GM10266 (cell line): ENCODE measurements around the gene FUT7.

Experiments used
- DNase-seq: peaks from one replicate; pipeline ENCODE4 v3.0.0; 2012; ENCODE audit errors: extremely low spot score
- TF ChIP-seq, protein P1 (sequence below): IDR thresholded peaks from 2 replicates; pipeline ENCODE4 v1.5.1; 2012; ENCODE audit warnings: mild to moderate bottlenecking, low read depth; ENCODE audit not compliant: control insufficient read depth, insufficient read depth; ENCODE audit errors: missing control alignments

FUT7 gene

DNA sequence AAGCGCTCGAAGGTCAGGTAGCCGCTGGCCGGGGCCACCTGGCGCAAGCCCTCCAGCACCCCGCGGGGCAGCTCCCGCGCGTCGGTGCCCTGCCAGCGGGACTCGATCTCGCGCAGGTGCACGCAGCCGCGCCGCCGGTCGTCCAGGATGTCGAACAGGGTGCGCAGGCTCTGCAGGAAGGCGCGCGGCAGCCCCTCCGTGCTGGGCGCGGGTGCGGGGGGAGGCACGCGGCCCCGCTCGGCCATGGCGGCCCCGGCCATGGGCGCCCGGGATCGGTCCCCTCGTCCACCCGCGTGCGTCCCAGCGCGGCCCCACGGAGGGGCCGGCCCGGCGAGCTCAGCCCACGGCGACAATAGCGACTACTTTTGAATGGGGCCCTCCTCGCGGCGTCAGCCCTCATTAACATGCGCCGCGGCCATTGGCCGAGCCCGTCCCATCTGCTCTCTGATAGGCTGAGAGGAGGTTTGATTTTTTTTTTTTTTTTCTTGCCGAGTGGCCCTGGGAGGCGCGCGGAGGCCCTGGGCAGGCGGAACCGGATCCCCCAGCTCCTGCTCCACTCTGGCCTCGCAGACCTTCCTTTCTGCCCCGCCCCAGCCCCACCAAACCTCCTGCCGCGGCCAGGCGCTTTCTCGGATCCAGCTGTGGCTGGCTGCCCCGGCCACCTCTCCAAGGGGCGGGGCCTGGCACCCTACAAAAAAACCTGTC is 38.5 kb upstream of the FUT7 start, which contains the start of gene SAPCD2:
Gene SAPCD2 (minus strand): TSS at position 357 of the 705 bp plus-strand sequence. CDS start 97 bp downstream, at position 260.
- TF ChIP-seq, protein P1, sequence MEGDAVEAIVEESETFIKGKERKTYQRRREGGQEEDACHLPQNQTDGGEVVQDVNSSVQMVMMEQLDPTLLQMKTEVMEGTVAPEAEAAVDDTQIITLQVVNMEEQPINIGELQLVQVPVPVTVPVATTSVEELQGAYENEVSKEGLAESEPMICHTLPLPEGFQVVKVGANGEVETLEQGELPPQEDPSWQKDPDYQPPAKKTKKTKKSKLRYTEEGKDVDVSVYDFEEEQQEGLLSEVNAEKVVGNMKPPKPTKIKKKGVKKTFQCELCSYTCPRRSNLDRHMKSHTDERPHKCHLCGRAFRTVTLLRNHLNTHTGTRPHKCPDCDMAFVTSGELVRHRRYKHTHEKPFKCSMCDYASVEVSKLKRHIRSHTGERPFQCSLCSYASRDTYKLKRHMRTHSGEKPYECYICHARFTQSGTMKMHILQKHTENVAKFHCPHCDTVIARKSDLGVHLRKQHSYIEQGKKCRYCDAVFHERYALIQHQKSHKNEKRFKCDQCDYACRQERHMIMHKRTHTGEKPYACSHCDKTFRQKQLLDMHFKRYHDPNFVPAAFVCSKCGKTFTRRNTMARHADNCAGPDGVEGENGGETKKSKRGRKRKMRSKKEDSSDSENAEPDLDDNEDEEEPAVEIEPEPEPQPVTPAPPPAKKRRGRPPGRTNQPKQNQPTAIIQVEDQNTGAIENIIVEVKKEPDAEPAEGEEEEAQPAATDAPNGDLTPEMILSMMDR: no peak
- peak; percentile 97 for DNase-seq

DNA sequence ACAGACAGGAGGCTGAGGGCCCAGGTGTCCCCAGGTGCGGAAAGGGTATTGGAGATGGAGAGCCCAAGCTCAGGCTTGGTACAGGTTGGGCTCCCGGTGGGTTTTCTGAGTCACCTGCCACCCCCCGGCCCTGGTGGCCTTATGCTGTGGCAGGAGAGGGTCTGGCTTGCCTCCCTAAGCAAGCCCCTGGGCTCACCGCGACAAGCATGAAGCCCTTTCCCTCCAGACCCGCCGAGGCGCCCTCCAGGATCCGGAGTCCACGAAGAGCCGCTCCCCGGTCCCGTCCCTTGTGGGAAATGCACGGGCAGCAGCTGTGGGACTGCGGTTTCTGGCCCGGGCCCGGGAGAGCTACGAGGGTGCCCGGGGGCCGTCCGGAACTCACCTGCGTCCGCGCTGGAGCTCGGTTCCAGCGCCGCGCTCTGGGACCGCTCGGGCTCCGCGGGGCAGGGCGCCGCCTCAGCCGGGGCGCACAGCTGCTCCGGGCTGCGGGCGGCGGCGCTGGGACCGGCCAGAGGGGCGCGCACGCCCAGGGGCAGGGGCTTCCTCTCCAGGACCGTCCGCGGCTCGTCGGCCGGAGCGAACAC is 37.7 kb upstream of the FUT7 start:
- no peak for DNase-seq

DNA sequence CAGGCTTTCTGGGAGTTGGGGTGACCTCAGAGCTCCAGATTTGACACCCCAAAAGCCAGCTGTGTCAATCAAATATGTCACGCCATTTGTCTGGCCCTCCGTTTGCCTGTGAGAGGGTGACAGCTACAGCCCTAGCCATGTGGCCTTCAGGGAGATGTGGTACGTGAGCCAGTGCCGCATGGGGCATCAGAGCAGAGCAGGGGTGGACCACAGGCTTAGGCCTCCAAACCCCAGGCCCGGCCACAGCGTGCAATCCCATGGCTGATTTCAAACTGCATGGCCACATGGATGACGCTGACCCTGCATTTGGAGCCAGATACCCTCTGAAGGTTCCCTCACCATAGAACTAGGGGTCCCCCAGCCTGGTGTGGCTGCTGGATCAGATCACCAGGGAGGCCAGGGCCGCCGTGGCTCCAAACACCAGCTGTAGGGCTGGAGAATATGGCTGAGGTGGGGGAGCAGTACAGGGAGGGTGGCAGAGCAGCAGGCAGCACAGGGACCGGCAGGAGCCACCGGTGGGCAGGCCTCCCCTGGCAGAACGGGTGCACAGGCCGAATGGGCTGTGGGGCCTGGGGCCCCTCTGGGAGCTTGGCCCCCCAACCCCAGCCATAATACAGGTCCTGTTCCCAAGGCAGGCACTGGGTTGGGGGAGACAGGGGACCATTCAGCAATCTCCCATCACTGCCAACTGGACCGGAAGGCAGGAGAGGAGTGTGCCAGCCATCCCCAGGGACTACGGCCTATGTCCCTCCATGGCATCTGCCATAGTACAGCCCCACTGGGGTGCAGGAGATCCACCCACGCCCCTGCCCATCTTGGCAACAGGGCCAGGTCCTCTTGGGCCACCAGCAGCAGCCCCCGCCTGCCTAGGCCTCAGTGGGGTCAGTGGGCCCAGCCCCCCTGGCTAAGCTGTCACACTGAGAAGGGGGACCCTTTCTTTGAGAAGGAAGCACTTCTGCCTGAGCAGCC is 36.9 kb upstream of the FUT7 start:
- no peak for DNase-seq
- TF ChIP-seq, protein P1: no peak

More for the DNA sequence above, 37.7 kb upstream of the FUT7 start:
- TF ChIP-seq, protein P1: no peak

DNA sequence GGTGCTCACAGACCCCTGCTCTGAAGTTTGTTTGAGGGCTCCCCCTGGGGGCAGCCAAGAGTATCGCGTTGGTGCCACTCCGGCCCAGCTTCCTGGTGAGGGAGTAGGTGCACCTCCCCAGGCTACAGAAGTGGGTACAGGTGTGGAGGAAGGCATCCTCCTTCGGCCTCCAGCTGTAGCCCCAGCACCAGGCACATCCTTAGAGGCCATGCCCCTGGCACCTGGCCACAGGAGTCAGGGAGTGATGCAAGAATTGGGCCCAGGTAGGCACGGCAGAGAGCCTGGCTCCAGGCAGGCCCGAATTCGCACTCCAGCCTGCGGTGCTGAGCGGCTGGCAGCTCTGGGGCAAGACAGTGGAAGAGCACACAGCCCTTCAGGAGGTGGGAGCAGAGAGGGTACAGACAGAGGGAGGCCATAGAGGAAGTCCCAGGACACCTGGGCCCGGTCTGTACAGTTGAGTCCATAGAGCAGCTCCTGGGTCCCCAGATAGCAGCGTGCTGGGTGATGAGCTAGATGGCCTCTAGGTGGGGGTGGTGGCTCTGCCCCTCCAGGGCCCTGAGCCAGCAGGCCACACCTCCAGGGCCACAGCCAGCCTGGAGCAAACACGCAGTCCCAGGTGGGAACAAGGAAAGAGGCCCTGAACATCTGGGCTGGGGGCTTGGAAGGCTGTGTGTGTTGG is 36.1 kb upstream of the FUT7 start:
- DNase-seq: peak; percentile 94
- TF ChIP-seq, protein P1: peak; percentile 88

DNA sequence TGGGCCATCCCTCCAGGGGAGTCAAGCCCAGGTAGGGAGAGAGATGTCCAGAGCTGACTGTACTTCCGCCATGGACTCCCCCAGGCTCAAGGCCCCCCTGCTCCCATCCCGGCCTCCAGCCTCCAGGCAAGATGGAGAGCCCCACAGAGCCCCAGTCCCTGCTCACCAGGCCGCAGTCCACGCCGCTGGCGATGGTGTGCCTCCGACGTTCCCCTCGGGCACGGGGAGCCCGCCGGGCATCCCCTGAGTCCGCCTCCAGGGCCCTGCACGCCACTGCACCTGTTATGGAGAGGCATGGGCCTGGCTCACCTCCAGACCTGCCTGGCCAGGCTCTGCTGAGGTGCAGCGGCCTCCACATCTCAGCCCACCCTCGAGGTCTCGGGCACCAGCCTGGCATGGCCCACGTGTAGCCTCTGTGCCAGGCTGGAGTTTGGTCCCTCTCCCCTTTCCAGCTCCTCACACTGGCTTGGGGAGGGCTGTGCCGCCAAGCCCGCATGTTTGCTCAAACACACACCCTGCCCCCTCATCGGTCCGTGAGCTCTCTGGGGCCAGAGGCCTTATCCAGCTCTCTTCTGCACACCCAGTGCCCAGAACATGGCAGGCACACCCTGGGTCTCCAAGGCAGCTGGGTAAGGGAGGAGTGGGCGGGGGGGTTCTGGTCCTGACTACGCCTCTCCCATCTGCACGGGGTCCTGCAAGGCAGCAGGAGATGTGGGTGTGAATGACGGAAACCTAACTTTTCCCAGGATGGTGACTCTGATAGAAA is 34.4 kb upstream of the FUT7 start:
- DNase-seq: no peak
- TF ChIP-seq, protein P1: no peak

DNA sequence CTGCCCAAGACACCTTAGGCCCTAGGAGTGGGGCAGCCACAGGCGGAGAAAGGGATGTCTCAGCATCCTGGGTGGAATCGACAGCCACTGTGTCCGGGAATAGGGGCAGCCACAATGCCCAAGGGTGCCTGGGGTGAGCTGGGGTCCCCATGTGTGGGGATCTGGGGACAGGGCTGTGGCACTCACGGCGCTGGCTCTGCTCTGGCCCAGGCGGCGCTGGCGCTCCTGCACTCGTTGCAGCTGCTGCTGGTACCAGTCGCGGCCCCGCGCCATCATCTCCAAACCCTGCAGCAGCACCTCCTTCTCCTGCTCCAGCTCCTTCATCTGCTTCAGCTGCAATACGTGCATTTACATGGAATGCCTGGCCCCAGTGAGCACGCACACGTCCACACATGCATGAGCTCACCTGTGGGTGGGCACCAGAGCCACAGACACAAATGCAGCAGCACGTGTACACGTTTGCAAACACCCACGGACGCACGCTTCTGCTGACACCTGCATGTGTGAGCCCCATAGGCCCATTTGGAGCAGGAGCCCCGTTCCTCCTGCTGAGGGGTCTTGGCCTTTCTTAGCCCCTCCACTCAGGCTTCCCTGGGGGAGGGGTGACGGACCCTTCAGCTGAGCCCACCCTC is 33.6 kb upstream of the FUT7 start:
- DNase-seq: no peak
- TF ChIP-seq, protein P1: no peak
